ENCODE data around the gene AREL1.

The AREL1 gene

GRCh38 chr14:74655599-74656395 lies 57.1 kb downstream of the AREL1 start:
- no peak for DNase-seq

- no peak for DNase-seq
Measured at GRCh38 chr14:74654931-74655330, 57.9 kb downstream of the AREL1 start.

GRCh38 chr14:74653386-74654138 lies 59.3 kb downstream of the AREL1 start:
- no peak for DNase-seq

GRCh38 chr14:74652541-74652940 lies 60.3 kb downstream of the AREL1 start:
- DNase-seq, result no peak

GRCh38 chr14:74650927-74651686 lies 61.8 kb downstream of the AREL1 start:
- no peak for DNase-seq

- no peak for DNase-seq
Measured at GRCh38 chr14:74649673-74650072, 63.2 kb downstream of the AREL1 start.

GRCh38 chr14:74649167-74649566 lies 63.7 kb downstream of the AREL1 start:
- DNase-seq, result no peak

- no peak for DNase-seq
Measured at GRCh38 chr14:74648601-74649000, 64.3 kb downstream of the AREL1 start.

- no peak for DNase-seq
Measured at GRCh38 chr14:74647678-74648461, 65.0 kb downstream of the AREL1 start.

- DNase-seq, result no peak
Measured at GRCh38 chr14:74647061-74647677, 65.7 kb downstream of the AREL1 start.

- DNase-seq, result no peak
Measured at GRCh38 chr14:74645756-74646470, 67.0 kb downstream of the AREL1 start.

- no peak for DNase-seq
Measured at GRCh38 chr14:74645244-74645643, 67.6 kb downstream of the AREL1 start.

GRCh38 chr14:74641601-74642391 lies 71.1 kb downstream of the AREL1 start:
- DNase-seq, result no peak

- DNase-seq, result no peak
Measured at GRCh38 chr14:74638966-74639365, 73.9 kb downstream of the AREL1 start.

- no peak for DNase-seq
Measured at GRCh38 chr14:74638066-74638465, 74.8 kb downstream of the AREL1 start.

- no peak for DNase-seq
Measured at GRCh38 chr14:74637178-74637550, 75.7 kb downstream of the AREL1 start.

GRCh38 chr14:74636424-74637177 lies 76.3 kb downstream of the AREL1 start:
- DNase-seq, result no peak

GRCh38 chr14:74635847-74636246 lies 77.0 kb downstream of the AREL1 start:
- DNase-seq, result no peak

GRCh38 chr14:74634964-74635363 lies 77.9 kb downstream of the AREL1 start:
- DNase-seq, result no peak

- DNase-seq, result no peak
Measured at GRCh38 chr14:74634481-74634880, 78.4 kb downstream of the AREL1 start.

Measured in CD4-positive, alpha-beta T cell treated with Interleukin-15 for 1 hour (primary cell).